GM19193 (cell line): ENCODE data around the gene PTX3.

Source experiments
- POLR2A ChIP-seq: IDR thresholded peaks from 4 replicates; pipeline ENCODE4 v1.6.1; 2011; ENCODE audit not compliant: insufficient read depth, insufficient read length; ENCODE audit errors: extremely low read depth

PTX3 gene

DNA sequence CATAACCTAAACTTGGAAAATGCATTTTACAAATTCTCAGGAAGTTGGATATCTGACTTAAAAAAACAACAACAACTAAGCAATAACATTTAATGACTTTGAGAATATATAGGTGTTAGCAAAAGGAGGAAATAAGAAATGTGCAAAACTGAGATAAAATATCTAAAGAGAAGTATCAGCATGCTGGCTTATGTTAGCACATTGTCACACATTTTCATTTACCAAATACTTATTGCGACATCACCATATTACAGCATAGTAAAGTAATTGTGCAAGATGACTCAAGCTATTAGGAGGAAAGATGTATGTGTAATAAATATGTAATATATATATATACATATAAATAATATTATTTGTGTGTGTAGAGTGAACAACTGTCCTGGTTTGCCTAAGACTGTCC, 9.2 kb downstream of the PTX3 start:
- no peak for TF ChIP-seq POLR2A

DNA sequence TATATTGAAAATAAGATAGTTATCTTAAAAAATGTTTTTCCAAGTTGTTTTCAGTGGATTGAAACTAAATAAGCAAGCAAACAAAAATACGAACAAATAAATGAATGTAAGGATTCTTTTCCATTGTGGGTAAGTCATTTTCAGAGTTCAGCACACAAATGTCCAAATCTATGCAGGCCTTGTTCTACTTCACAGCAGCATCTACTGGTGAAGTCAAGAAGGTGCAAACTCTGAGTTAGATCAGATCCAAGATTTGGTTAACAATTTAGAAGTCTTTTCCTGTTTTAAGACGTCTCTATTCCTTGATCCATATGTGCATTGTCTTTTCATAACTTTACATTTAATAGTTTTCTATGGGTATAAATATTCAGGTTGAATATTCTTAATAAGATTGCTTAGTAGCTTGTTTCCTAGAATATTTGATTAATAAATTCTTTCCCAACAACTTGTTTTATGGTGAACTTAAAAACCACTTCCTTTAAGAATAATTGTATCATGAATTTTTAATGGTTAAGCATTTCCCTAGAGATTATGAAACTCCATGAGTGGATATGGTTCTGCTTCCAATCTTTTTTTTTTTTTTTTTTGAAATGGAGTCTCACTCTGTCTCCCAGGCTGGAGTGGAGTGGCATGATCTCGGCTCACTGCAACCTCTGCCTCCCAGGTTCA, 10.5 kb downstream of the PTX3 start:
- no peak for TF ChIP-seq POLR2A

DNA sequence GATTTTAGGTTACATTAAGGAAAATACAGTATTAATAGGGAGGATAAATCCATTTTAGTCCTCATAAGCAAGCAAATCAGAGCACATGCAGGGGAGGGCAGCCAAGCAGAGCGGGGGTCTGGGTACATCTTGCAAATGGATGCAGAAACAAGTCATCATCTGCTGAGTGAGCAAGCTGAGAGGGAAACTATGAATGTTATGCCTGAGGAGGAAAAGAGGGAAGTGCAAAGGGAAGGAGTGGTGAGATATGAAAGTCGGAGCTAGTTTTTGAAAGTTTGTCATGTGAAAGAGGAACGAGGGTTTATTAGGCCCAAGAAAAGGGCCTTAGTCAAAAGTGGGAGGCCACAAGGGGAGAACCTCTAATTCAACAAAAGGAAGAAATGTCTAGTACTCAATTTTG, 15.4 kb downstream of the PTX3 start:
- no peak for TF ChIP-seq POLR2A

DNA sequence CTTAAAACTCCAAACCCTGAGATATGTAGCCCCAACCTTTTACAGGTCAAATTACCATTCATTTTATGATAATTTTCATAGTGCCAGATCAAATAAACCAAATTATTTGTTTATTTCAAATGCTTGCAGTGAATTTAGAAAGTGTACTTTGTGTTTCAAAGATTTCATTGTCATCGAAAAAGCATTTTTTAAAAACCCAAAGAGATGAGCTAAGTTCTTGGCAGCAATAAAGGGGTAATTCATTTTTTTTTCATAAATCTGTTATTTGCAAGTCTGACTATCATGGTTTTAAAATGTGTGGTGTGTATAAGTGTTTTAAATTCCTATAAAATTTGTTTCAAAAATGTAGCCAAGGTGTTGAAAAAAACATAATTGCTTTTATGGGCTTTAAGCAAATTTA, 17.2 kb downstream of the PTX3 start:
- TF ChIP-seq POLR2A = no peak

DNA sequence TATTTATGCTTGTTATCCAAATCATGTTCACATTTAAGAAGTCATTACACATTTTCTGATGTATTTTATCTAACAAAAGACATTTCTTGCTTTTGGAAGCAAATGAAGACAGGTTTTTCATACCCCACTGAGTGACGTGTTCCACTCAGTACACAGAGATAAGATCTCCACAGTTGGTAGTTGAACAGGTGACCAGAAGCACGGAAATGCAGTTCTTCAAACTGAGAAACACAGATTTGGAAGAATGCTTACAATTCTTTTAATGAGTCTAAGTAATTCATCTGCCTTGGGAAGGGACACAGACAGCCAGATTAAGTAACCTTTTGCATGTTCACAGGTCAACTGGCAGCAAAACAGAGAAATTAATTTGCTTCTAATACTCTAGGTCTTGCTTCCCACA, 23.1 kb downstream of the PTX3 start:
- no peak for TF ChIP-seq POLR2A

DNA sequence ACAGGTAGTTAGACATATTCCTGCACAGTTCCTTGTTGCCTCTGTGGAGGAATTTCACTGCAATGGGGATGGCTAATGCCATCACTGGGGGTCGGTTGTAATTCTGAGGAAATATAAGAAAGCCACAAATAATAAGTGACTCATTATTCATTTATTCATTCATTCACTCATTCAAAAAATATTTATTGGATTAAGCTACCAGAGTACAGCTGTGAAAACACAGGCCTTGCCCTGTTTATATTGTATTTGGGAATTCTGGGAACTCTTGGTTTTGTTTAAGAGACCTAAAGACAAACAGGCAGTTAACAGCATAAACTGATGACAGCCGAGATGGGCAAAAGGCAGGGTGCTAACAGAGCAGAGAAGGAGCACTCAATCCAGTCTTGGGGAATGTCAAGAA, 23.6 kb downstream of the PTX3 start:
- TF ChIP-seq POLR2A = no peak

DNA sequence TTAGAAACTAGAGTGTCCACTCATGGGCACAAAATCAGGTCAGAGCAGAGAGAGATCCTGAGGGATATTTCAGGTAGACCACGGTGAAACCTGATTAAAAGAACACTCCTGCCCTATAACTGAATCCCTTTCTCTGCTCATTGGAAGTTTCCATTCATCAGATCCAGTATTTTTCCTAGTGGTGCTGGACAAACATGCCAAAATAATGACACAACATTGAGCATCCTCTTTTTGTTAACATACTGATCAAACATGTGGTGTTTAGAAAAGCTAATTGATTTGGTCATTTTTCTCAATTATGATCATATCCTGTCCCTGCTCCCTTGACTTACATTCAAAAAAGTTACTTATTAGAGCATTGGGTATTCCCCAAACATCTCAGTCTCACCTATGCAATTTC, 27.2 kb downstream of the PTX3 start:
- TF ChIP-seq POLR2A = no peak

DNA sequence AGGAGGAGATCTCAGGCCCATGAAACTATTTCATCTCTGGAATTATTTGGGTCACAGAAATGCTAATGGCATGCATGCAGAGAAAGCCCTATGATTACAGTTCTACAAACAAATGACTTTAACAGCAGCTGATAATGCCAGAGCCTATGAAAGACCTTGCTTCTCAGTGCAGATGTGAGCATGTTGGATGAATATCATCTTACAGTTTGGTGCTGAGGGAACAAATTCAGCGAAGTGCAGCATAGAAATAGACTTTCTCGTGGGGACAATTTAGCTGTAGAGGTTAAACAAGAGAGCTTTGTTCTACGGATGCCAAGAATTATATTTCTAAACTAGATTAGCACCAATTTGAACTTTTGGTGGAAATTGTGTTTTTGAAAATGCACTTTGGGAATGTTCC, 27.7 kb downstream of the PTX3 start:
- TF ChIP-seq POLR2A = no peak

DNA sequence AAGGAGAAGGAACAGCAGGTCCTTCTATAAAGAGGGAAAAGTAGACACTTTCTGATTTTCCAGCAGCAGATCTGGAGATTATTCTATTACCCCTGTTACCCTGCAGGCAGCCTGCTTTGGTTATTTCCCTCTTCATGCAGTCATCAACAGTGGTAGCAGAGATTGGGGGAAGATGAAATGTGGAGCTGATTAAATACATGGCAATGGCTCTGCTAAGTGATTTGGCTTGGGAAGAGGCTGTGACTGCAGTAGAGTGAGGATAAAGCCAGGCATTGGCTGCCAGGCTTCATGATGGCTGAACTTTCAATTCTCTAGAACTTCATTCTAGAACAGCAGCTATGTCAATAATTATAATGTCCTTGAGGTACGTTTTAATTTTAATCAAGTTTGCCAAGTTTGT, 29.1 kb downstream of the PTX3 start:
- no peak for TF ChIP-seq POLR2A

DNA sequence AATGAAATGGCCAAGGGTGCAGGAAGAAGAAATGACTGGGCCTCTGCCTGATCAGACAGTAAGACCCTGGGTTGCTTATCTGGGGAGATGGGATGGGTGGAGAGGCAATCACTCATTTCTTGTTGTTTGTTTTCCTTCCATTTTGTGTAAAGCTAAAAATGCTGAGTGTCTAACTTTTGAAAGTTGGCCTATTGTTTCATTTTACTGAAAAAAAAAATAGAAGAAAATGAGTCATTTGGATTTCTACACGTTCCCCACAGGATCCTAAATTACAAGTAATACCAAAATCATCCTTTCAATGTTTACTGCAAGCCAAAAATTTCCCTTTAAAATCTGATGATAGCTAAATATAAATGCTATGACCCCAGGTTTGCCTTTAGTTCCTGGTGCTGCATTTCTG, 30.6 kb downstream of the PTX3 start:
- TF ChIP-seq POLR2A = no peak

DNA sequence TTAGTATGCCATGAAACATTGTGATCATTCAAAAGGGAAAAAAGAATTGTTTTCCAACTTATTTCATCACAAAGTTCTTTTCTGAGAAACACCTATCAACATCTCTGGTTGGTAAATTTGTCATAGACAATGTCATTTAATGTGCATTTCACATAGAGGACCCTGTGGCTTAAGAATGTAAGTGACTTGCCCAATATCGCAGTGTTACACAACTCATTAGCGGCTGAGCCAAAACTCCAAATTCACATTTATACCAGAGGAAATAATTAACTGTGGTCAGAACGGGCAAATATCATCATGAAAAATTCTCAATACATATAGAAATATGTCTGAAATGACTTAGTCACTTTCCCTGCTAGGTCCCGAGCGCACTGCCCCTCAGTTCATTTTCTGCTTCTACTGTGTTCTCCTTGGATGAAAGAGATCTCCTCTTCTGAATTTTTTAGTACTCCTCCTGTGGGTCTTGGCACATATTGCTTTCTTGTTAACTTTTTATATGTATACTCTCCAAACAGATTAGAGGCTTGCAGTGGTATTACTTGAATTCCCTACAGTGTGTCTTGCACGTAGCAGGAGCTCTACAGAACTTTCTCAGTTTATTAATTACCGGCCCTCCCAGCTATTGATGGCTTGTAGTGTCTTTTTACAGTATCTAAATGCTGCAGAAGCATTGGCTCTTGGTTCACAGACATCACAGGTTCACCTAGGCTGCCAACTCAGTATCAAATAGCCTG, 33.1 kb downstream of the PTX3 start:
- no peak for TF ChIP-seq POLR2A

DNA sequence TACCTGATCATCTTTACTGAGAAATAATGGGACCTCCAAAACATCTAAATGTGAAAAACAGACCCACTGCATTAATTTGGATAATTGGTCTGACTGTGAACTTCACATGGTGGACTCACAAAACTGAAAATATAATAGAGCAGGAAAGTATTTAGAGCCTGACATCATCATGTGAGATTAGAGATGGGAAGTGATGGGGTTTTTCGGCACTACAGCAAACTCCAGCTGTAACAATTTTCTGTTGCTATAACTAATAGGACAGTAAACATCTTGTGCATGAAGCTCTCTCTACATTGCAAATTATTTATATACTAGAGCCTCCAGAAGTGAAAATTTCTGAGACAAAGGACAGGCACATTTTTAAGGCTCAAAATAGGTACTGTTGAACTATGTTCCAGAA, 34.4 kb downstream of the PTX3 start:
- no peak for TF ChIP-seq POLR2A

DNA sequence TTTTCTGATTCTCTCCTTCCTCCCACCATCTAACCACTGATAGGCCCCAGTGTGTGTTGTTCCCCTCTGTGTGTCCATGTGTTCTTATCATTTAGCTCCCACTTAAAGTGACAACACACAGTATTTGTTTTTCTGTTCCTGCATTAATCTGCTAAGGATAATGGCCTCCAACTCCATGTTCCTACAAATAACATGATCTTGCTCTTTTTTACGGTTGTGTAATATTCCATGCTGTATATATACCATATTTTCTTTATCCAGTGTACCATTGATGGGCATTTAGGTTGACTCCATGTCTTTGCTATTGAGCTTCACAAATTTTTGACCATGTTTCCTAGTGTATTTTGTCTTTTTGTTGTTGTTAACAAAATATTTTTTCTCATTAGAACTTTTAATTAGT, 36.0 kb downstream of the PTX3 start:
- TF ChIP-seq POLR2A = no peak

DNA sequence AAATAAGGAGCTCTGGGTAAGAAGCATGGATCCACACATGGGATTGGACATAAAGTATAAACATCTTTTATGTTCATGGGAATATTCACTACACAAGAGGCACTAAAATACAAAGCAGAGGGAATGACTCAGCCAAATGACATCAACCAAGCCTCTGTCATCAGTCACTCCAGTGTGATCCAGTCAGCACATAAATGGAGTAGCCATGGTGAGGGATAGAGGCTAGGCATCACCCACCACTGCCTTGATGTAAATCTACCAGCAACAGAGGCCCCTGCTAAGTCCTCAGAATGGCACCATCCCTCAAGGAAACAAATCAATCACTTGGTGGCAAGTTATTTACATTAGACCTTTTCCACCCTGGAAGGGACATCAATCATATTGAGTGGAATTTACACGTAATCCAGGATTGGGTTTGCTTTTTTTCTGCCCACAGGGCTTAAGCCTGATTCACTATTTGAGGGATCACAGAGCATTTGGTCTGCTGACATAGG, 39.3 kb downstream of the PTX3 start:
- TF ChIP-seq POLR2A = no peak

DNA sequence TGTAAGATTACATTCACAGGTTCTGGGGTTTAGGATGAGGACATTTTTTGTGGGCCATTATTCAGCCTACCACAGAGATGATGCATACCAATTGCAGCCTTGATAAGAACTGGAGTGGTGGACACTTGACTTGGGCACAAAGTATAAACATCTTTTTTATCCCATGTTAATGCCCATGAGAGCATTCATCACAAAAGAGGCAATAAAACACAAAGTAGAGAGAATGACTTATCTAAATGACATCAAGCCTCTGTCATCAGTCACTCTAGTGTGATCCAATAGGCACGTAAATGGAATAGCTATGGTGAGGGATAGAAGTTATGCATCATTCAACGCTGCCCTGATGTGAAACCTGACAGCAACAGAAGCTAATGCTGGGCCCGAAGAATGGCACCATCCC, 40.8 kb downstream of the PTX3 start:
- TF ChIP-seq POLR2A = no peak
